Lower leg skin (tissue), 4 donors: ENCODE results near the gene WAC. TPM values are rescaled to one million over a fixed set of nuclear protein-coding genes. Genes with fewer than 3 reads are reported as not detected.
"Not testable (repeated sequence)": the region's sequence is repeated elsewhere in the genome, so short reads cannot be mapped to it uniquely, and the experiment has no call there.

ENCODE experiments used
- DNase-seq, 2 donors: peaks; one replicate each; pipeline ENCODE4 v3.0.0-alpha.2; 2019; ENCODE audit warnings: low spot score in 2 of 2
- H3K4me3 ChIP-seq: fragments of 200-600 bp; sonication (generic); 2 replicates; pipeline ENCODE4 v1.5.1; 2017; ENCODE audit warnings: mild to moderate bottlenecking, low read depth; ENCODE audit not compliant: poor library complexity, severe bottlenecking
- POLR2A ChIP-seq, 2 donors: fragments of 450-650 bp; IDR thresholded peaks; one replicate each; pipeline ENCODE4 v1.6.1; 2016 to 2017; ENCODE audit warnings: antibody characterized with exemption in 2 of 2, mild to moderate bottlenecking in 1 of 2, moderate library complexity in 1 of 2
- WGBS, 2 donors: methylation state at CpG; one replicate each; pipeline ENCODE4 v1.1.5; 2018; 5-methylcytosine and 5-hydroxymethylcytosine counted together
- intact Hi-C: fragments of 100-400 bp; cut with DNase I; formaldehyde crosslinking; loops from one replicate; pipeline ENCODE4 v1.15.0; 2023; ENCODE audit warnings: low total_unique reads
- total RNA-seq, 4 donors: library from RNA; depleted of rRNA; stranded (reverse); fragments of >200 nt; gene quantifications; one replicate each; pipeline ENCODE4 v1.1.0, GENCODE V29; 2016
- TF ChIP-seq, protein P1 (sequence below), 3 donors: fragments of 450-650 bp; IDR thresholded peaks; one replicate each; pipeline ENCODE4 v1.5.1; 2016; ENCODE audit warnings: antibody characterized with exemption in 3 of 3, mild to moderate bottlenecking in 3 of 3, moderate library complexity in 2 of 3

WAC gene
- total RNA-seq, 4 donors from 2014 or later, result 86.2 to 139 (median 92.9) TPM

DNA sequence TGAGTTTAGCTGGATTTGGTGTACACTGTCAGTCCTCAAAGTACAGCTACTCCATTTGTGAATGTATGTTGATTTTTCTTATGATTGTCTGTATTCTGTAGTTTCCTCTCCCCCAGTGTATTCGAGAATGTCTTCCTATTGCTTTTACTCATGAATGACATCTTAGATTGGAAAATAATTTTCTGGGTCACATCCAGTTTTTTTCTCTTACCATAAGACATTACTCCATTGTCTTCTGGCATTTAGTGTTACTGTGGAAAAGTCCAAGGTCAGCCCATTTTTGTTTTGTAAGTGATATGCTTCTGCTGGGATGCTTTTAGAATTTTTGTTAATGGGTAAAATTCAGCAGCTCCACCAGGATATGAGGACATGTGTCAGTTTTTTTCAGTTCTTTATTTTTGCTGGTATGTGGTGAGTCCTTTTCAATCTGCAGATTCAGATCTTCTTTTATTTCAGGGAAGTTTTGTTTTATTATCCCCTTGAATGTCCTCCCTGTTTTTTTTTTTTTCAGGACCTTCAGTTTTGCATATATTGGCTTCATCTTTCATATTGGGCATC lies 33.6 kb downstream of the WAC start:
- DNase-seq, result no peak
- 14 to 21% methylated on average over 1 of the region's 1 CpG for WGBS, 2 donors

DNA sequence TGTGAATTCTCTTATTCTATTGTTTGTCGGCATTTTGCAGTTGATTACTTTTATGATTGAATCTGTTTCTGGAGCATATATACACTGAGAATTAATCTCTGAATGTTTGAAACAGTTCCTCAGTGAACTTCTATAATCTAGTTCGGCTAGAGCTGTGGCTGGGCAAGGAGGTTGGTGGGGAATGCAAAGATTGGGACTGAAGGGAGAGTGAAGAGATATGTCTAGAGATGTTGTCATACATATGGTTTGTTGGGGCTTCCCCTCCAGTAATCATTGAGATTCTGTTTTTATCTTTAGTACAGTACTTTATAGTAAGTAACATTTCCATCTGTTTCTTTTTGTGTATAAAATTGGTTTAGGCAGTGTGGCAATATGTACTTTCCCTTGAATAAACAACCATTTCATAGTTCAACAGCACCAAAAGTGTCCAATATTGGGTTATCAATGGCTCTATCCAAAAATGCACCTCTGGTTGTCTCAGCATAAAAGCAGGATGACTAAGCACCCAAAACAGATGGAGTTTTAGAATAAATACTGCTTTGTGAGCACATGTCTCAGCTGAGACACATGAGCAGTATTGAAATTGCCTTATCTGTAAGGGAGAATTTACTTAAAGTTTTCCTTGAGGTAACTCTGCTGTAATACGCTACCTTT lies 36.7 kb downstream of the WAC start:
- DNase-seq, result no peak
- 37 to 98% methylated on average over 3 of the region's 3 CpGs for WGBS, 2 donors

More for the DNA sequence above, 33.6 kb downstream of the WAC start:
- TF ChIP-seq, protein P1, sequence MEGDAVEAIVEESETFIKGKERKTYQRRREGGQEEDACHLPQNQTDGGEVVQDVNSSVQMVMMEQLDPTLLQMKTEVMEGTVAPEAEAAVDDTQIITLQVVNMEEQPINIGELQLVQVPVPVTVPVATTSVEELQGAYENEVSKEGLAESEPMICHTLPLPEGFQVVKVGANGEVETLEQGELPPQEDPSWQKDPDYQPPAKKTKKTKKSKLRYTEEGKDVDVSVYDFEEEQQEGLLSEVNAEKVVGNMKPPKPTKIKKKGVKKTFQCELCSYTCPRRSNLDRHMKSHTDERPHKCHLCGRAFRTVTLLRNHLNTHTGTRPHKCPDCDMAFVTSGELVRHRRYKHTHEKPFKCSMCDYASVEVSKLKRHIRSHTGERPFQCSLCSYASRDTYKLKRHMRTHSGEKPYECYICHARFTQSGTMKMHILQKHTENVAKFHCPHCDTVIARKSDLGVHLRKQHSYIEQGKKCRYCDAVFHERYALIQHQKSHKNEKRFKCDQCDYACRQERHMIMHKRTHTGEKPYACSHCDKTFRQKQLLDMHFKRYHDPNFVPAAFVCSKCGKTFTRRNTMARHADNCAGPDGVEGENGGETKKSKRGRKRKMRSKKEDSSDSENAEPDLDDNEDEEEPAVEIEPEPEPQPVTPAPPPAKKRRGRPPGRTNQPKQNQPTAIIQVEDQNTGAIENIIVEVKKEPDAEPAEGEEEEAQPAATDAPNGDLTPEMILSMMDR (IDR thresholded peaks at IDR 0.05), result no peak
- TF ChIP-seq POLR2A (IDR thresholded peaks at IDR 0.05), result no peak
- intact Hi-C loops, result no loop called here
- no peak overlapping the region for H3K4me3 ChIP-seq

DNA sequence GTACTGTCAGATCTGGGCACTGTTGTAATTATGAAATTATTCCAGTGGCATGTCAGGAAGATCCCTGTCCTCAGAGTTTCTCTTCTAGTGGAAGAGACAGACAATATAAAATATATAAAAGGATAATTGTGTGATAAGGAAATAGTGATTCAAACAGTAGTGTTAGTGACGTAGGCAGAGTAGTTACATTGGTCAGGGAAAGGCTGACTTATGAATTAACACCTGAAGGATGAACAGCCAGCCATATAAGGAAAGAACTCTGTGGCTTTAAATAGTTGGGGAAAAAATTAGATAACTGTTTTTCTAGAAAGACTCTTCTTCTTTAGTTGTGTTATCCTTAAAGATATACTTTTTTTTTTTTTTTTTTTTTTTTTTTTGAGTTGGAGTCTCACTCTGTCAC lies 37.7 kb downstream of the WAC start:
- TF ChIP-seq, protein P1 (IDR thresholded peaks at IDR 0.05), result no peak
- no peak for TF ChIP-seq POLR2A (IDR thresholded peaks at IDR 0.05)
- no peak for DNase-seq
- no peak overlapping the region for H3K4me3 ChIP-seq
- intact Hi-C loops, result no loop called here
- WGBS, 2 donors, result 75 to 77% methylated on average over 1 of the region's 1 CpG

More for the DNA sequence above, 36.7 kb downstream of the WAC start:
- TF ChIP-seq, protein P1 (IDR thresholded peaks at IDR 0.05), result no peak
- TF ChIP-seq POLR2A (IDR thresholded peaks at IDR 0.05), result no peak
- intact Hi-C loops, result no loop called here
- no peak overlapping the region for H3K4me3 ChIP-seq

DNA sequence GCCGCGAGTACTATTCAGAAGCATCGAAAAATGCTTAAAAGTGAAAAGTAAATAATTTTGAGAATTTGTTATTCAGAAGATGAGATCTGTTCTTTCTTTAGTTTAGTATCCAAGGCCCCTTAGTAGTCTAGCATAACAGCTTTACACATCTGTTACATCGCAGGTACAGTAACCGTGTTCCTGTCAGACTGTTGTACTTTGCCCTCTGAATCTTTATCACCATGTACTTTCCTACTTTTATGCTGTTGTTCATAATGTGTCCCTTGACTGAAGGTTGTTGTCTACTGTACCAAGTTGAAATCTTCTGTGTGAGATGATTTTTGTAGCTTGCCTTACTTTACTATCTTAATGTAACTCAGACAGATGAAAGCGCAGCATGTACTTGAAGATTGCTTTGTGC lies 38.3 kb downstream of the WAC start:
- DNase-seq, result no peak
- intact Hi-C loops, result no loop called here
- 91 to 98% methylated on average over 6 of the region's 6 CpGs for WGBS, 2 donors
- no peak for TF ChIP-seq POLR2A (IDR thresholded peaks at IDR 0.05)
- TF ChIP-seq, protein P1 (IDR thresholded peaks at IDR 0.05), result no peak
- no peak overlapping the region for H3K4me3 ChIP-seq

DNA sequence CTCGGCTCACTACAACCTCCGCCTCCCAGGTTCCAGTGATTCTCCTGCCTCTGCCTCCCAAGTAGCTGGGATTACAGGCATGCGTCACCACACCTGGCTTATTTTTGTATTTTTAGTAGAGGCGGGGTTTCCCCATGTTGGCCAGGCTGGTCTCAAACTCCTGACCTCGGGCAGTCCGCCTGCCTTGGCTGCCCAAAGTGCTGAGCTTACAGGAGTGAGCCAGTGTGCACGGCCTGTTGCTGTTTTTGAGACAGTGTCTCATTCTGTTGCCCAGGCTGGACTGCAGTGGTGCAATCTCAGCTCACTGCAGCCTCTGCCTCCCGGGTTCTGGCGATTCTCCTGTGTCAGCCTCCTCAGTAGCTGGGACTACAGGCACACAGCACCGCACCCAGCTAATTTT lies 41.3 kb downstream of the WAC start:
- intact Hi-C loops, H3K4me3 ChIP-seq, DNase-seq: not testable (repeated sequence)
- WGBS, 2 donors, result 88 to 96% methylated on average over 10 of the region's 10 CpGs

DNA sequence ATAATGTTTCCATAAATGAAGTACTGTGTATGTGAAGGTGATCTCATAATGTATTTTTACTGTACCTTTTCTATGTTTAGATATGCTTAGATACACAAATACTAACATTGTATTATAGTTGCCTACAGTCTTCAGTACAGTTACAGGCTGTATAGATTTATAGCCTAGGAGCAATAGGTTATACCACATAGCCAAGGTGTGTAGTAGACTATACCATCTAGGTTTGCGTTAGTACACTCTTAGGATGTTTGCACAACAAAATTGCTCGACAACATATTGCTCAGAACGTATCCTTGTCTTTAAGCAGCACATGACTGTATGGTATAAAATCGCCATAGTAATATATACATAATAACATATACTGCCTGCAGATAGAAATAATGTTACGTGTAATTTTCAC lies 42.9 kb downstream of the WAC start:
- no peak for DNase-seq
- no peak overlapping the region for H3K4me3 ChIP-seq
- no peak for TF ChIP-seq POLR2A (IDR thresholded peaks at IDR 0.05)
- TF ChIP-seq, protein P1 (IDR thresholded peaks at IDR 0.05), result no peak
- WGBS, 2 donors, result 89 to 93% methylated on average over 5 of the region's 5 CpGs
- intact Hi-C loops, result no loop called here
